Pulmonary artery endothelial cell (primary cell): ENCODE data around the gene DNAJC15. TPM values are rescaled to one million over a fixed set of nuclear protein-coding genes. Genes with fewer than 3 reads are reported as not detected.
"Not testable (repeated sequence)": the region's sequence is repeated elsewhere in the genome, so short reads cannot be mapped to it uniquely, and the experiment has no call there.

Experiments used
- DNase-seq: peaks from one replicate; pipeline ENCODE4 v3.0.0-alpha.2; 2011; ENCODE audit warnings: low read depth, low spot score
- total RNA-seq: library from RNA; depleted of rRNA; stranded (reverse); fragments of >200 nt; gene quantifications from 2 replicates; pipeline ENCODE4 v1.2.3, GENCODE V29; 2014

Gene DNAJC15
- 27.2 and 36.7 TPM in 2 replicates for total RNA-seq

DNA sequence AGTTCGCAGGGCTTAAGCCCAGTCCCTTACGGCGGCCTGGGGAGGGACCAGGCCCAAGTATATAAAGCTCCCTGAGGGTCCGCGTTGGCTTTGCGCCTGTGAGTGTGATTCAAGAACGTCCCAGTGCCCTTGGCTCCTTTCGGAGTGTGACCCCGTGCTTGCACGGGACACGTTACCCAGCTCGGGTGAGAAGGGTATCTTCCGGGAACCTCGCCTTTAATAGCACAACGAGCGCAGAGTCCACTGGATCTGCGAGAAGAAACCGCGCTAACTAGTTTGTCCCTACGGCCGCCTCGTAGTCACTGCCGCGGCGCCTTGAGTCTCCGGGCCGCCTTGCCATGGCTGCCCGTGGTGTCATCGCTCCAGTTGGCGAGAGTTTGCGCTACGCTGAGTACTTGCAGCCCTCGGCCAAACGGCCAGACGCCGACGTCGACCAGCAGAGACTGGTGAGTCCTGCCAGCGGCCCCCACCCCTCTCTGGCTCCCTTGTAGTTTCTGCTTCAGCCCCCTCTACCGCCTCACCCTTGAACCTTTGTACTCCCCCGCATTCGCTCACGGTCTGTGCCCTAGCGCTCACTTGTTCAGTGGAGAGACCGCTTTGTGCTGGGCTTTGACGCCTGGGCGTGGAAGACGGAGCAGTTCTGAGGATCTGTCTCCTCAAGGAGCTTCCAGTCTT is at the start of gene DNAJC15:
TSS of gene DNAJC15 (plus strand) at position 298 of the 675 bp plus-strand sequence. CDS start at position 339, 41 bp downstream.
- DNase-seq: peak; percentile 37

DNA sequence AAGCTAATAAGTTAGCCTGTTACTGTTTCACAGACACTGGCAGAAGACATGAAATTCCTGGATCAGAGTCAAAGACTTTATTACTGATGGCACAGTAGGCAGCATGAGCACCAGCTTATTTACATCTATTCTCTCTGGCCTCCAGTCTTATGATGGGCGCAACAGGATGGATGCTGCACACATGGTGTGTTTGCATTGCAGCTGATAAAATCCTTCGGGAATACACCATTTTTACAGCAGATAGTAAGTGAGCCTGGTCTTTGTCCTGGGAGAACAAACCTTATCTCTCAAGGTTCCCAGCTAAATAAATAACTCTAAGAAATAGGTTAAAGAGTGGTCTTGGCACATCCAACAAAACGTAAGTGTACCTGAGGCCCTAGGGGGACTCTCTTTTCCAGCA is 47.3 kb upstream of the DNAJC15 start:
- DNase-seq: no peak

DNA sequence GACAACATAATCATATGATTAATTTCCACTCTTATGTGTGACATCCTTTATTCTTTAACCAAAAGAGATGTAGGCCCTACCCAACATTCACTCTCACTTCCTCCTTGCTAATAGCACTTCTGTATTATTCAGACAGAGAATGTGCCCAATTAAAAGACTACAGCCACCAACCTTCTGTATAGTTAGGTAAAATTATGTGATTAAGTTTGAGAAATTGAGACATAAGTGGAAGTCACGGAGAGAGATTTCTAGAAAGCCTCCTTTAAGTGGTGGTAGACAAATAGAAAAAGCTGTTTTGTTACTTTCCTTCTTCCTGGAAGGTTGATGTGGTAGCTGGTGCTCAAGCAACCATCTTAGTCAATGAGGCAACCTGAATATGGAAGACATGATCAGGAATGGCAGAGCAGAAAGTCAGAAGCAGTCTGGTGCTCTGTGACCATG is 46.1 kb upstream of the DNAJC15 start:
- DNase-seq: no peak

DNA sequence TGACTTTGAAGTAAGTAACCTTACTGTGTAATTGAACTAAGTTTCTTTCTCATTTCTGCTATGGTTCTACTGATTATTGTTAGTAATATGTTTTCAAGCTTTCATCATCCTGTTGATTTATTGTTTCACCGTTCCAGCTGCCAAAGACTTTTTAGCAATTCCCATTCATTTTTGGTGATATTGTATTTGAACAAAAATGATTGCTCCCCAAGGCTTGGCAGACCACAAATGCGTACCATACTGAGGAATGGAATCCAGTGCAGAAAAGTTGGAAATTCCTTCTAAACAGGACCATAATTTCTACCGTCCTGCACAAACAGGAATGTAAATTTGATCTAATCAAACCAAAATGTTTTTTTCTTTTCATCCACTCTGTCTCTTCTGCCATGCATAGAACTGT is 42.1 kb upstream of the DNAJC15 start:
- no peak for DNase-seq

DNA sequence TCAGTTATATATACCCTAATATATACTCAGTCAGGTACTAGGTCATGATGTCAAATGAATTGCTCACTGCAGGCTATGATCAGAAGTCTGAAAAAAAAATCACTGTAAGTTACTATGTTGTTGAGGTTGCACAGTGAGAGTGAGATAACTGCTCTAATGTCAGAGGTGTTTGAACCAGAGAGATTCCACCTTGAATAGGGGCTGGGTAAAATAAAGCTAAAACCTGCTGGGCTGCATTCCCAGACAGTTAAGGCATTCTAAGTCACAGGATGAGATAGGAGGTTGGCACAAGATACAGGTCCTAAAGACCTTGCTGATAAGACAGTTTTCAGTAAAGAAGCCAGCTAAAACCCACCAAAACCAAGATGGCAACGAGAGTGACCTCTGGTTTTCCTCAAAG is 41.5 kb upstream of the DNAJC15 start:
- DNase-seq: no peak

DNA sequence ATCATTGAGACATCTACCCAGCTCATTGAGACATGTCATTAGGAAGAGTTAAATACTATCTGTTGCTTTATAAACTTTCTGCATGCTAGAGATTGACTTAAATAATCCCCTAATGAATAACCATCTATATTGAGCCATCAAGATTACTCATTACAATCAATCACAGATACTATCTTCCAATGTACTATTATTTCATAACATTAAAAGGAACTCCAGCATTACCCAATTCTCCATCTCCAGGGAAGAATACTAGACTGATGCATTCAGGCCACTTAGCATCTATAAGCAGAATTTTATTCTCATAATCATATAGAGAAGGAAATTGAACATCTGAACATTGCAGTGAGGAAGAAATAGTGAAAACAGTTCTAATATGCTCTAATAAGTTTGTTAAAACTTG is 39.4 kb upstream of the DNAJC15 start:
- DNase-seq: no peak

DNA sequence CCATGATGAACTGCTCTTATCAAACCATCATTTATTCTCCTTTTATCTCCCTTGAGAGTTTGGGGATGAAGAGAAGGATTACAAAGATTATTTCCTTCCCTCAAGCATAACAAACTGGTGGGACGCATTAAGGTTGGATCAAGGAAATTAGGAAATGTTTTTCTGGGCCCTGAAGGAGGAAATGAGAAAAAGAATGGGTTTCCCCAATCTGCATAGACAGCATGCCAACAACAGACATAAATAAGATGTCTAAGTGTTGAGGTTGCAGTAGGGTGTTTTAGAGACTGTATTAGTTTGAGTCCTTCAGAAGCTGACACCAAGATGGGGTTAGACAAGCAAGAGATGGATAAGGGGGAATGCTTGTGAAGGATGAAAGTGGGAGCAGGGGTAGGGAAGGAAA is 38.7 kb upstream of the DNAJC15 start:
- DNase-seq: no peak

DNA sequence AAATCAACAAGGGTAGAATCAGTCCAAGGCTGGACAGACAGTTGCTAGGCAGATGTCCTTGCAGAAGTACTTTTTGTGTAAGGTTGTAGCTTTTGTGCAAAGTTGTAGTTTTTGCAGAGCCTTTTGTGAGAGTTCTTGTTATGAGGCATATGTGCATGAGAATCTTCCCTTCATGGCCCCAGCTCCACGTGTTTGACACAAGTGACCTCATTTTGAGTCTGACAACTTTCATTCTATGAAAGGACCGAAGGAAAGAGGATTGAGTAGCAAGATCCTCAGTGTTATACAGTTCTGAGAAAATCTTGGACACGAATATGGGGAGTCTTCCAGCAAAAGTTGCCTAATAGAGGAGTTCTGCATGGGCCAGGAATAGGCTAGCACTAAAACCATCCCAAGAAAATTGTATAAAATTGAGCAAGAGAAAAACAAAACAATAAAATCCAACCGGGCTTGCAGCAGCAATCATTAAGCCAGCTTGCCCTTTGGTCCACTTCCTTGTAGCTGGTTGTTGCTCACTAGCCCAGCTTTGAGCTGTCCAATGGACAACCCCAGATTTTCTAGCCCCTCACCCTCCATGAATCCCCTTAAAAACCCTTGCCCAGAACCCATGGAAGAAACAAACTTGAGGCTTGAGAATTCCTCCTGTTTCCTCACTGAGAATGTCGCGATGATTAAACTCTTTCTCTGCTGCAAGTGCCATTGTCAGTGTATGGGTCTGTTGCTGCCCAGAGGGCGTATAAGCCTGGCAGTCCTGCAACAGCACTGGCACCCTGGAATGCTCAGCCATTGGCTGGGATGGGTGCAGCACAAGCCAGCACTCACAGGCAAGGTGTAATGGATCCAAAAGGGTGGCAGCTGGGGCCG is 37.8 kb upstream of the DNAJC15 start:
- DNase-seq: no peak

DNA sequence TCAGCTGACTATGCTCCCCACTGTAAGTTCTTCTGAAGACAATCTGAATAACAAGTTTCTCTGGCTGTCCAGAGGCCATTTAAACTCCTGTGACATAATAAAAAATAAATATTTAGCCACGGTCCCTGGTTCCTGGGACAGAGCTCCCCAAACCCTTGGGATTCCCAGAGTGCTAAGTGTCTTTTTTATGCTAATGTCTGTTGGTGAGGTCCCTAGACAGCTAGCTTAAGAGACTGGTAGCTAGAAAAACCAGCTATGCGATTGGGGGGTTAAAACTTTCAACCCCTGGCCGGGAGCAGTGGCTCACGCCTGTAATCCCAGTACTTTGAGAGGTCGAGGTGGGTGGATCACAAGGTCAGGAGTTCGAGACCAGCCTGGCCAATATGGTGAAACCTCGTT is 37.2 kb upstream of the DNAJC15 start:
- no peak for DNase-seq

DNA sequence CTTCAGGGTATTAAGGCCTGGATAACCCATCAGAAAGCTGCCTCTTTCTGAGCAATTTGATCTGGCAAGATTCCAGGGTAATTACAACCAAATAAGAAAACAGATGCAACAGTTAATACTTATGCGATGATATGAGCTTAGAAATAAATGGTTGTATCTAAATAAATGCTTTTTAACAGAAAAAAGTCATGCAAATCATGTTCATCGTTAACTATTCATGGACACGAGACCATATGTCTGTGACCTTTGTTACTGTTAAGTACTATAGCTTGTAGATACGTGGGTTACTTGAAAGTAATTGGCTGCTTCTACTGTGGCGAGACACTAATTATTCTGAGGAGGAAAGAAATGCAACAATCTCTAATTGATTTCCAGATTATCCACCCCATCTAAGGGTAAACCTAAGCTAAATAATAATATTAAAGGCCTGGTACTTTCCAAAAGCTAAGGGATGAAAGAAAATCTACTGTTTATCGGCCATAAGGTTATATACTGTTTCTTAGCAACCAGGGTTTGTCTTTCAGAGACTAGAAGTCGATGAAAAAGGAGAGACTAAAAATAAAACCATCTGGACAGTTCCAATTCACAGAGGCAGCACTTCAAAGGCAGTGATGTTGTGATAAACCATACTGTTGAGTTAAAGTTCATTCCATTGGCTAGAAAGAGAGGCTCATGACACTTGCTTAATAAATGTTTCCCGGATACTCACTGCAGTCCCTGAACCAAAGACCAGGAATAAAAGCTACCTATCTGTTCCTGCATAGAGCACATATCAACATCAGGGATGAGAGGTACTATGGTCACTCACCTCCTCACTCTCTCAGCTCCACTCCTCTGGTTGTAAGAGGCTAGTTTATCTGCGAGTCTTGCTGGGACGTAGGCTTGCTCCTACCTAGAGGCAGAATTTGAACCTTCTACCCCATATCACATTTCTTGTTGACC is 32.8 kb upstream of the DNAJC15 start:
- DNase-seq: no peak

DNA sequence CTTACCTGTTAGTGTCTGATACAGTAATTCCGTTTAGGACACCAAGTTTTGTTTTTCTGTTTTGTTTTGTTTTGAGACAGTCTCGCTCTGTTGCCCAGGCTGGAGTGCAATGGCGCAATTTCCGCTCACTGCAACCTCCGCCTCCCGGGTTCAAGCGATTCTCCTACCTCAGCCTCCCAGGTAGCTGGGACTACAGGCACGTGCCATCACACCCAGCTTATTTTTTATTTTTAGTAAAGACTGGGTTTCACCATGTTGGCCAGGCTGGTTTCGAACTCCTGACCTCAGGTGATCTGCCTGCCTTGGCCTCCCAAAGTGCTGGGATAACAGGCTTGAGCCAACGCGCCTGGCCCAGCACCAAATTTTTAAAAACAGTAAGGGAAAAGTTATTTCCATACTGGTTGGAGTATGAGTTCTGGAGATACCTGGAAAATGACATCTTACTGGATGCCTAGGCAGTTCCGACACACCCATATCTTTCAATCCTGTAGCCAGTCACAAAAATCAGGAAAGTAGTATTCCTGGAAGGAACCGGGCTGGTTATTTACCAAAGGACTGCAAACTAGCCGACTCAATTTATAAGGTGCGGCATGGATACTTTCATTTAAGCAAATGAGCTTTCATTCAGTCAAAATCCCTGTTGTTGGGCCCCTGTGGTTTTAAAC is 32.0 kb upstream of the DNAJC15 start:
- not testable (repeated sequence) for DNase-seq

DNA sequence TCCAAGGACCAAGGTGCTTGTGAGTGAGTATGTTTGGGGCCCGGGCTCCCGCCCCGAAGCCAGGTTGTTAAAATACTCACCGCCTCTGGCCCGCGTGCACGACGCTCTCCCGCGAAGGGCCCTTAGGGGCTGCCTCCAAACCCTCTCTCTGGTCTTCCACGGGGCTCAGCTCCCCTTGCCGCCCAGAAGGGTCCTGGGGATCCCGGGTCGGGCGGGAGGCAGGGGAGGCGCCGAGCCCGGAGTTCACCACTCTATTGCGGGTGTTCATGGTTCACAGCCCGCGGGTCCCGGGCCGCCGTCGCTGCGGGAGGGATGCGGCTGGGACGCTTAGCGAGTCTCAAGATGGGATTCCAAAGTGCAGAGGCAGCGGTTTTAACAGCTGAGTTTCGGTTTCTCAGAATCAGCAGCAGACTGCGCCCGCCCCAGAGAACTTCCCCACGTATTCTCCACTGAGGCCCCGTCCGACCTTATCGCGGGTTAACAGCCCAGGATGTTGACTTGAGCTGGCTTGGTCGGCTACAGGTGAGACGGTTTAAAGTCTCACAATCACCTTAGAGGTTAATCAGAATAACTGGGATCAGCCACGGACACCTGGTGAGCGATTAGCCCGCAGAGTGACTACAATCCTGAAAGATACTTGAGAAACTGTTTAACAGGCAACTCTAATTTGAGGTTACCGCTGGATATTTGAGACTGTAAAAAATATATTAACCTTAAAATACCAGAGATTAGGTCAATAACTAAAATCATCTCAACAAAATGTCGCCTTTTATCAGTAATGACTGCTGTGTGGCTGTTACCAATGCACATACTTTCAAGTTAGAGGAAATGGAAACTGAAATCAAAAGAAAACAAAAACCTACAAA is 31.3 kb upstream of the DNAJC15 start, which contains the start of gene EPSTI1:
TSS of gene EPSTI1 (minus strand) at position 344 of the 866 bp plus-strand sequence. CDS start at position 268, 76 bp downstream.
- no peak for DNase-seq

DNA sequence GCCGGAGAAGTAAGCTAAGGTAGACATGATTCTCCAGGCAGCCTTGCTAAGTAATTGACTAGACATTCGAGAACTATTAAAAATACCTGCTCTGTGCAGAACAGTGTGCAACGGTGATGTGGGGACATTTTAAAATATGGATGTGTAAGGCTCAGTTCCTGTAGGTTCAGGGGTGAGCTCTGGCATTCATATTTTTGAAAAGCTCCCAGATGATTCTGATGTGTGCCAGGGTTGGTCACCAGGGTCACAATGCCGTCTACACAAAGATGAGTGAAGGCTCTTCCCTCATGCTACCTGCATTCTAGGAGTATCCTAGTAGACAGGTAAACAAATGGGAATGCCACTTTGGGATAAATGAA is 30.6 kb upstream of the DNAJC15 start:
- DNase-seq: no peak

DNA sequence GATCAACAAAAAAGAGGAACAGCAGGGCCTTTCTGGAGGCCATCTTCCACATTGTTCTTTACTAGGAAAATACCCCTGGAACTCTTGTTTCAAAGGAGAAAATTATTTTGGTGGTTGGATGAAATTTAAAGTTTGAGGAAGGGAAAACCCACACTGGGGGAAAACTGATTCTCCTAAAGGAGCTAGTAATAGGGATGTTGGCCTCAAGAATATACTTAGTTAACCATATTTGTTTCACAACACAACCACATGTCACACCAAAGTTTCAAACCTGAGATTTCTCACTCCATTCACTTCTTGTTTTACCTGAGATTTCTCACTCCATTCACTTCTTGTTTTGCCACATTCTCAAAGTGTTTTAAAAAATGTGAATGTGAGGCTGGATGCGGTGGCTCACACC is 28.5 kb upstream of the DNAJC15 start:
- no peak for DNase-seq

DNA sequence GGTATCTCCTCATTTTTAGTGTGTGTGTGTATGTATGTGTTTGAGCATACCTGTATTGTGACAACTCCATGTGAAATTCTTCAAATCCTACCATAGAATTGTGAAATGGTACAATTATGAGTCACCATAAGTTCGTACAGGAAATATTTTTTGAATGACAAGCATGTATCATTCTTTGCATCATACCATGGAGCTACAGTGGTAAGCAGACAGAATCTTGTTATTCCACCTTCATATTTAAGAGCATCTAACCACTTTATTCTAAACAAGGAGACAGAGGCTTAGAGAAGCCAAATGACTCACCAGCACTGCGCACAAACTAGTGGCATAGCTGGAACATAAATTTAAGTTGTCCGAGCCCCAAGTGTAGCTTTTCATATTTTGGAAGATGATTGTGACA is 26.8 kb upstream of the DNAJC15 start:
- DNase-seq: no peak

DNA sequence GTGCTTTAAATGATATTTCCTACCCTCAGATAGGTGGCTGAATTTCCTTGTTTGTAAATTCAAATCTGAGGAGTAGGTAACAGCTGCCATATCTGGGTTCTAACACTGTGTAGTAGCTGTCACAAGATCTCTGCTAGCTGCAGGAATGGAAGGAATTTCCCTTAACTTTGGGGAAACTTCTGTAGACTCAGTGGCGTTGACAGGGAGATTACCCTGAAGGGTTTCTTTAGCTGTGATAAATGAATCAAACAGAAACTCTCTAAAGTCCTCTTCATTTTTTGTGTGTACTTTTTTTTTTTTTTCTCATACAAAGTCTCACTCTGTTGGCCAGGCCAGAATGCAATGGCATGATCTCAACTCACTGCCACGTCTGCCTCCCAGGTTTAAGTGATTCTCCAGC is 26.0 kb upstream of the DNAJC15 start:
- no peak for DNase-seq

DNA sequence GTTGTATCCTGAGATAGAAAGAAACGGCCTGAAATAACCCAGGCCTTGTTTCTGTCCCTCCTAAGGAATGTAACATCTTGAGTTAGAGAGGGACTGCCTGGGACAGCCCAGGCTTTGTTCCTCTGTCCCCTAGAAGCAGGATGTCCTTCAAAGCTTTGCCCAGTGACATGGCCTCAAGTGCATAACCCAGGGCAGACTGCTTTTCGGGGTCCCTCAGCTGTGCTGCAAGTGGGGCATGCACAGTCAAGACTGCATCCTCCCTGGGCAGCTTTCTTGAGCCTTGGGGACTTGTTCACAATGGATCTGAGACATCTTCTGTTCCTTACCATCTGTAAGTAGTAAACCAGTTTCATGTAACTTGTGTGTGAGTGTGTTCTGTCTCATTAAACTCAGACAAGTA is 23.9 kb upstream of the DNAJC15 start:
- no peak for DNase-seq

DNA sequence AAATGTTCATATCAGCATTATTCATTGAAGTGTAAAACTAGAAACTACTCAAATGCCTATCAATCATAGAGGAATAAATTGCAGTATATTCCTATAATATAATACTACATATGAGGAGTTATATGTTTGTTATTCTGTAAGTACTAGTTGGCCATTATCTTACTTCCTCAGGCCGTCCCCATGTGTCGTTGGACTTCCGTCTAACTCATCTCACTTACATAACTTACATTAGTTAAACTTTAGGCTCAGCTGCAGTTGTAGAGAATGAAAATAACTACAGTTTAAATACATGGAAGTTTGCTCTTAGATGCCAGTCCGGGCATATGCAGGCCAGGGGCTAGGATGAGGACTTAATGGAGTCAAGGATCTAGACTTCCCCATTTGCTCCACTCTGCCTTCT is 22.7 kb upstream of the DNAJC15 start:
- no peak for DNase-seq

DNA sequence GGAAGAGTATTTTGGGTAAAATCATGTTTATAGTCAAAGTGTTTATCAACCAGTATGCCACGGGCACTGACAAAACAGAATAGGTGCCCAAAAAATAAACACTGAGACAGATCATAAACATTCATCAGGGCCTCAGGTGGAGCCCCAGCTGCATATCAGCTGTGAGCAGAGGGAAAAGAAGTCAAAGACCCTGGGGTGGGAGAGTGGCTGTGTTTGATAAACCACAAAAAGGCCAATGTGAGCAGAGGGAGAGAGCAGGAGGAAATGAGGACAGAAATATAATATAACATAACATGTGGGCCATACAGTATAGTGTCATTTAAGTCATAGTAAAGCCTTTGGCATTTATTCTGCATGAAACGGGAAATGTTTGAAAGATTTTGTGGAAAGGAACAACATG is 21.4 kb upstream of the DNAJC15 start:
- DNase-seq: no peak

DNA sequence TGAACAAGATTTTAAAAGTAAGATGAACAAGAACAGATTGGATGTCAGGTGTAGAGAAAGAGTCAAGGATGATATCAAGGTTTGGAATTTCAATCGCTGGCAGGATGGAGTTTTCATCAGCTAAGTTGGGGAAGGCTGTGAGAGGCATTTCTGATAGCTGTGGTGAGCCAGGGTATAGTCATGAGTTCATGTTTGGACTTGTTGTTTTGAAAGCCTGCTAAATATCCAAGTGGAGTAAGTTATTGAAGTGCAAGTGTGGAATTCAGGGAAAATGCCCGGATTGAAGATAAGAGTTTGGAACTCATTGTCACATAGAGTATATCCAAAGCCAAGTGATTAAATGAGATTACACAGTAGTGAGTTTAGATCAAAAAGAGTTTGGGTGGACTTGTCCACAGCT is 20.4 kb upstream of the DNAJC15 start:
- DNase-seq: no peak
